SU-DHL-6 (cell line): ENCODE results near the gene BPIFB6.

Source experiments
- EZH2phosphoT487 ChIP-seq: fragments of 200-600 bp; sonication (generic), shearing (Covaris generic); conservative IDR thresholded peaks from 2 replicates; pipeline ENCODE4 v1.6.1; 2018; ENCODE audit warnings: mild to moderate bottlenecking, antibody characterized with exemption, low read length, moderate library complexity, mixed read lengths
- TF ChIP-seq, protein P1 (sequence below): fragments of 200-600 bp; sonication (generic); IDR thresholded peaks from one replicate; pipeline ENCODE4 v1.5.1; 2017; ENCODE audit warnings: antibody characterized with exemption, mild to moderate bottlenecking, low read length, moderate library complexity; ENCODE audit not compliant: insufficient read depth, poor library complexity, severe bottlenecking

DNA sequence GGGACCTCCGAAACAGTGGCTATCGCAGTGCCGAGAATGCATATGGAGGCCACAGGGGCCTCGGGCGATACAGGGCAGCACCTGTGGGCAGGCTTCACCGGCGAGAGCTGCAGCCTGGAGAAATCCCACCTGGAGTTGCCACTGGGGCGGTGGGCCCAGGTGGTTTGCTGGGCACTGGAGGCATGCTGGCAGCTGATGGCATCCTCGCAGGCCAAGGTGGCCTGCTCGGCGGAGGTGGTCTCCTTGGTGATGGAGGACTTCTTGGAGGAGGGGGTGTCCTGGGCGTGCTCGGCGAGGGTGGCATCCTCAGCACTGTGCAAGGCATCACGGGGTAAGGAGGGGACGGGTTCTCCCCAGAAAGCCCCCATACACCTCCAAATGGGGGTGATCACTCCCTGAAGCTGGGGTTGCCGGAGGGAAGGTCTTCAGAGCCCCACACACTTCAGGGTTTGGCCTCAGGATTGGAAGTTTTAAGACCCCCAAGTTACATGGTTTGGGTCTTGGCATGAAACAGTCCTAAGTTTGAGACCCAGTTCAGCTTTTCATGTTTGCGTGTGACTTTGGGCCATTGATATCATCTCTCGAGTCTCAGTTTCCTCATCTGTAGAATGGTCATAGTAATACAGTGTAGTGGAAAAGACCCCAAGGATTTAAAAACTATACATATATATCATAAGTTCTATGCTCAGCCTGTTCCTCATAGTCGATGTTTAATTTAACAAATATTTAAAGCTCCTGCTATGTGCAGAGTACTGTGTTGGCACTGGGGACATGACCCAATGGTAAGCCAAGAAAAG lies 52.3 kb downstream of the BPIFB6 start:
- TF ChIP-seq, protein P1, sequence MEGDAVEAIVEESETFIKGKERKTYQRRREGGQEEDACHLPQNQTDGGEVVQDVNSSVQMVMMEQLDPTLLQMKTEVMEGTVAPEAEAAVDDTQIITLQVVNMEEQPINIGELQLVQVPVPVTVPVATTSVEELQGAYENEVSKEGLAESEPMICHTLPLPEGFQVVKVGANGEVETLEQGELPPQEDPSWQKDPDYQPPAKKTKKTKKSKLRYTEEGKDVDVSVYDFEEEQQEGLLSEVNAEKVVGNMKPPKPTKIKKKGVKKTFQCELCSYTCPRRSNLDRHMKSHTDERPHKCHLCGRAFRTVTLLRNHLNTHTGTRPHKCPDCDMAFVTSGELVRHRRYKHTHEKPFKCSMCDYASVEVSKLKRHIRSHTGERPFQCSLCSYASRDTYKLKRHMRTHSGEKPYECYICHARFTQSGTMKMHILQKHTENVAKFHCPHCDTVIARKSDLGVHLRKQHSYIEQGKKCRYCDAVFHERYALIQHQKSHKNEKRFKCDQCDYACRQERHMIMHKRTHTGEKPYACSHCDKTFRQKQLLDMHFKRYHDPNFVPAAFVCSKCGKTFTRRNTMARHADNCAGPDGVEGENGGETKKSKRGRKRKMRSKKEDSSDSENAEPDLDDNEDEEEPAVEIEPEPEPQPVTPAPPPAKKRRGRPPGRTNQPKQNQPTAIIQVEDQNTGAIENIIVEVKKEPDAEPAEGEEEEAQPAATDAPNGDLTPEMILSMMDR = no peak
- no peak for TF ChIP-seq EZH2phosphoT487
